GM18520 (cell line): ENCODE results near the gene HTR7.
"Not testable (repeated sequence)": the region's sequence is repeated elsewhere in the genome, so short reads cannot be mapped to it uniquely, and the experiment has no call there.

Experiments used
- ATAC-seq: cut with Tn5 transposase; IDR thresholded peaks from one replicate; pipeline ENCODE4 v1.9.1; 2021; ENCODE audit not compliant: unreplicated experiment

The HTR7 gene

GRCh38 chr10:90858461-90858968, 676 bp upstream of the HTR7 start:
- no peak for ATAC-seq

DNA sequence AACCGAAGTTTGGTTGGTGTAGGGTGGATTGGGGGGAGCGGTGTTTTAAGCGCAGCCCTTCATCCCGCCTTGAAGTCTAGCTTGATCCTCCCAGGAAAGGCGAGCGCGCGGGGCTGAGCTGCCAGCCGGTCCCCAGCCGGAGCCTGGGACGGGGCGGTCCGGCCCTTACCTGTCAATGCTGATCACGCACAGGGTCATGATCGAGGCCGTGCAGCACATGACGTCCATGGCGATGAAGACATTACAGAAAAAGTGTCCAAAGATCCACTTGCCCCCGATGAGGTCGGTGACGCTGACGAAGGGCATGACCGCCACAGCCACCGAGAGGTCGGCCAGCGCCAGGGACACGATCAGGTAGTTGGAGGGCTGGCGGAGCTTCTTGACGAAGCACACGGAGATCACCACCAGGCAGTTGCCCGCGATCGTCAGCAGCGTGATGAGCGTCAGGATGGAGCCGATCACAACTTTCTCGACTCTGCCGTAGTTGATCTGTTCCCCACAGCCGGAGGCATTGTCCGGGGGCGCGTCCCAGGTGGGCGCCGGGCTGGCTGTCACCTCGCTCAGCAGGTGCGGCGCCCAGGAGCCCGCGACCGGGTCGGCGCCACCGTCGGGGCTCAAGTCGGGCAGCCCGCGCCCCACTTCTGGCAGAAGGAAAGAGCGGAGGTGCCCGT, 740 bp downstream of the HTR7 start:
- ATAC-seq, result no peak

DNA sequence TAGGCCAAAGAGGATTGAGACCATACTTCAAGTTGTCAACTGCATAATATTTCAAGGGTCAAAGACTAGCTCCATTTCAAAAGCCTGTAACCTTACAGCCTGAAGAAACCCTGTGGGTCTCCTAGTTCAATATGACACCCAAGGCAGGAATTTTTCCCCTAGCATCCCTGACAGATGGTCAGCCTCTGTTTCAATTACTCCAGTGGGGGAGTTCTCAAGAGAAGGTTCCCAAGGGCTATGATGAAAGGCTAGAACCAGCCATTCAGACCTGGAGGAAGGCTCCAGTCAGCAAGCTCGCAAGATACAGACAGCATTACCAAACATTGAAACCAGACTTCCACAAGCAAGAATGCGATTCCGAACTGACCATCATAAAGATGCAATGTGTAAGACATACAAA, 1.6 kb downstream of the HTR7 start:
- ATAC-seq, result no peak

- no peak for ATAC-seq
These were observed 2.7 kb downstream of the HTR7 start for GRCh38 chr10:90855126-90855525.

GRCh38 chr10:90849956-90850749, 7.7 kb downstream of the HTR7 start:
- no peak for ATAC-seq

- no peak for ATAC-seq
These were observed 10.4 kb downstream of the HTR7 start for GRCh38 chr10:90847436-90847835.

- no peak for ATAC-seq
These were observed 11.1 kb downstream of the HTR7 start for GRCh38 chr10:90846746-90847145.

- no peak for ATAC-seq
These were observed 12.1 kb downstream of the HTR7 start for GRCh38 chr10:90845726-90846125.

DNA sequence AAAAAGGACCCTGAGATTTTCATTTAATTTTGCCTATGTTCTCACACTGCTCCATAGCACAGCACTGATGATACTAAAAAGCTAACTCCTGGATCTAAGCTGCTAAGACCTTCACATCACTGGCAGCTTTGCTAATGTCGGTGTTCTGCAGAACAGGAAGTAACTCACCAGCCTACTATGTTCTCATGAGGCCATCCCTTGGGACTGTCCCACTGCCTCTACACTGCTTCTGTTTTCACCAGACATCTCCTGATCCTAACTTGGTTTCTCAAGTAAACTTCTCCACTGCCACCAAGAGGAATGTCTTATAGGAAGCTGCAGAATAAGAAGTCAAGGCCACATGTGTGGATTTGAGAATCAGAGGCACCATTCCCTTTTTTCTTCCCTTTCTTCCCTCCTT, 15.1 kb downstream of the HTR7 start:
- no peak for ATAC-seq

DNA sequence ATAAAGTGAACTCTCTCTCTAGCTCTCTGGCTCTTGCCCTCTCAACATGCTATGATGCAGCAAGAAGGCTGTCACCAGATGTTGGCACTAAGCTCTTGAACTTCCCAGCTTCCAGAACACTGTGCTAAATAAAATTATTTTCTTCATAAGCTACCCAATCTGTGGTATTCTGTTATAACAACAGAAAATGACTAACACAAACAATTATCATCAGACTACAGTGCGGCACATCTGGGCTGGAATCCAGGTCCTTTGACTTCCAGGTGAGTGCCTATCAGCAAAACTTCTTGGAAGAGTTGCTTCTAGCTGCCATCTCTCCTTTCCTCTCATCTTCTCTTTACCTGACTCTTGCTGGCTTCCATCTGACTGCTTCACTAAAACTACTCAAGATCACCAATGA, 20.4 kb downstream of the HTR7 start:
- no peak for ATAC-seq

GRCh38 chr10:90834326-90834725, 23.5 kb downstream of the HTR7 start:
- ATAC-seq, result no peak

DNA sequence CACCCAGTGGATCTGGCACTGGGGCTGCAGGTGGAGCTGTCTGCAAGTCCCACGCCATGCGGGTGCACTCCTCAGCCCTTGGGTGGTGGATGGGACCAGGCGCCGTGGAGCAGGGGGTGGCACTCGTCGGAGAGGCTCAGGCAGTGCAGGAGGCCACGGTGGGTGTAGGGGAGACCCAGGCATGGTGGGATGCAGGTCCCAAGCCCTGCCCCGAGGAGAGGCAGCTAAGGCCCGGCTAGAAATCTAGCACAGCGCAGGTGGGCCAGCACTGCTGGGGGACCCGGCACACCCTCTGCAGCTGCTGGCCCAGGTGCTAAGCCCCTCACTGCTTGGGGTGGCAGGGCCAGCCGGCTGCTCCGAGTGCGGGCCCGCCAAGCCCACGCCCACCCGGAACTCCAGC, 25.7 kb downstream of the HTR7 start:
- ATAC-seq, result no peak

DNA sequence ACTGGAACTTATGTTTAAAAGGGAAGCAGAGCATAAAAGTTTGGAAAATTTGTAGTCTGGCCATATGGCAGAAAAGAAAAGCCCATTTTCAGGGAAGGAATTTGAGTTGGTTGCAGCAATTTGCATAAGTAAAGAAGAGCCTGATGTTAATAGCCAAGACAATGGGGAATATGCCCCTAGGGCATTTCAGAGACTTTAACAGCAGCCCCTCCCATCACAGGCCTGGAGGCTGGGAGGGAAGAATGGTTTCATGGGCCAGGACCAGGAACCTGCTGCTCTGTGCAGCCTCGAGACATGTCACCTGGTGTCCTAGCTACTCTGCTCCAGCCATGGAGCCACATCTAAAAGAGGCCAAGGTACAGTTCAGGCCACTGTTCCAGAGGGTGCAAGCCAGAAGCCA, 35.3 kb downstream of the HTR7 start:
- no peak for ATAC-seq

DNA sequence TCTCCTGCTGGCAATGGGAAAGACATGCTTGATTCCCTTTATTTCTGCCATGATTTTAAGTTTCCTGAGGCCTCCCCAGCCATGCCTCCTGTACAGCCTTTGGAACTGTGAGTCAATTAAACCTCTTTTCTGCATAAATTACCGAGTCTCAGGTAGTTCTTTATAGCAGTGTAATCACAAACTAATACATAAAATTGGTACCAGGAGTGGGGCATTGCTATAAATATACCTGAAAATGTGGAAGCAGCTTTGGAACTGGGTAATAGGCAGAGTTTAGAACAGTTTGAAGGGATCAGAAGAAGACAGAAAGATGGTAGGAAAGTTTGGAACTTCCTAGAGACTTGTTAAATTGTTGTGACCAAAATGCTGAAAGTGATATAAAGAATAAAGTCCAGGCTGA, 36.0 kb downstream of the HTR7 start:
- ATAC-seq, result not testable (repeated sequence)

DNA sequence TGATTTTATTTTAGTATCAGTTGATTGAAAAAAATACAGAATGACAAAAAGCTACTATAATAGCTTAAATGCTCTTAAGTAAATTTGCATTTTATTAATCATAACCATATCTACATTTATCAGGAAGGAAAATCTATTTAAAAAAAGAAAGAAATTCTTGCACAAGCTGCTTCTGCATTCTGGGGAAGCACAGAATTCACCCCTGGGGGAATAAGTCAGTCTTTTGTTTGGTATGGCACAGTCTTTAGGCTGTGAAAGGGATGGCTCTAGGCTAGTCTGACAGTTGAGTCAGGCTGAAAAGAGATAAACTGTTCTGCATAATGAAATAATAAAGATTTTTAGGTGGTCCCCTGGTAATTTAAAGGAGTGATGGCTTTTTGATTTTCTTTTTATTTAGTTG, 37.9 kb downstream of the HTR7 start:
- no peak for ATAC-seq

GRCh38 chr10:90818736-90819135, 39.1 kb downstream of the HTR7 start:
- ATAC-seq, result no peak

DNA sequence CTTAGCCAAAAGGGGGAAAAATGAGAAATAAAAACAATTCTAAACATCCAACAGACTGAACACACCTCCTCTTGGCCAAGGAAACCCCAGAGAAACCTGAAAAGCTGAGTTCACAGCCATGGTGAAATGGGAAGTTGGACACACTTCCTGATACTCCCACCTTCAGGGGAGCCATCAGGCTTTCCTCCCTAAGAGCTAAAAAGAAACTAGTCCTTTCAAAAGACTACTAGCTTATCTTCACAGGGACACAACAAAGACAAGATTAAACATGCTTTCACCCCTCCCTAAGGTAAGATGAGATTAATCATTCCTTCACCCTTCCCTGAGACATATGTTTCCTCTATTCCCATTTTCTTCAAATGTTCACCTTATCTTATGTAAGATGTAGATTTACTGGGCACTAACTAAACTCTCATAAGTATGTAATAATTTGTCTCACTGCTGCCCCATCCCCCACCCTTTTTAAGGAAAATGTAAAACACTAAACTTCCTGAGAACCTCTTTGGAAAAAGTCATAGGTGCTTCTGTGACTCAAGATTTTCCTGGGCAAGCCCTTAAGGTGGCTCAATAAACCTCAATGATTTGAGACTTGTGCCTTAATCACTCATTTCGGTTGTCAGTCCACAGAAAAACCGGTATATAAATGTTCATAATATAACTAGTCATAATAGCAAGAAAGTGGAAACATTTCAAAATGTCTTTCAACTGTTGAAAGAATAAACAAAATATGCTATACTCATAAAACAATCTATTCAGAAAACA, 40.5 kb downstream of the HTR7 start:
- ATAC-seq, result no peak

- no peak for ATAC-seq
These were observed 41.4 kb downstream of the HTR7 start for GRCh38 chr10:90816466-90816865.

DNA sequence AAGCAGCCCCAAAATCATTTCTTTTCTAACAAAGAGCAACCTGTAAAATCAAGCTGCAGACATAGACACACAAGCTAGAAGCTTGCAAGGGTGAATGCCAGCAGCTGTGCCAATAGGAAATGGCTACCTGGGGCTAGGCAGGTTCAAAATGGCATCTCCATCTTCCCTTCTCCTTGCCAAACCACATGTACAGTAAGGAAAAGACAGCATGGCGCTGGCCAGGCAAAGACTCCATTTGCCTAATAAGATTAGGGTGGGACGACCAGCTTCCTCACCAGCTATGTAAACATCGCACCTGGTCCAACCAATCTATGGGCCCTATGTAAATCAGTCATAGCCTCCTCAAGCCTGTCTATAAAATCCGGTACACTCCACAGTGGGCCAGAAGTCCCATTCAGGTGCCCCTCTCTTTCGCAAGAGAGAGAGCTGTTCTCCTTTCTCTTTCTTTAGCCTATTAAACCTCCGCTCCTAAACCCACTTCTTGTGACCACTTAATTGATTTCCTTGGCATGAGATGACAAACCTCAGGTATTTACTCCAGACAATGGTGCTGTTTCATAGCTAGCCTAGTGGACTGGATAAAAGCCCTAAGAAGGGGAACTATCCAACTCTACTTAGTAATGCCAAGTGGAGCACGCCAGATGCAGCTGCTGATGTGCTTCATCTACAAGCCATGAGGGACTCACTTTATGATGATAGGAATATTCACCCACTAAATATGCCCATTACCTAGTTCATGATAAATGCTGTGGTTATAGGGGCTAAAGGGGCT, 44.1 kb downstream of the HTR7 start:
- ATAC-seq, result no peak

DNA sequence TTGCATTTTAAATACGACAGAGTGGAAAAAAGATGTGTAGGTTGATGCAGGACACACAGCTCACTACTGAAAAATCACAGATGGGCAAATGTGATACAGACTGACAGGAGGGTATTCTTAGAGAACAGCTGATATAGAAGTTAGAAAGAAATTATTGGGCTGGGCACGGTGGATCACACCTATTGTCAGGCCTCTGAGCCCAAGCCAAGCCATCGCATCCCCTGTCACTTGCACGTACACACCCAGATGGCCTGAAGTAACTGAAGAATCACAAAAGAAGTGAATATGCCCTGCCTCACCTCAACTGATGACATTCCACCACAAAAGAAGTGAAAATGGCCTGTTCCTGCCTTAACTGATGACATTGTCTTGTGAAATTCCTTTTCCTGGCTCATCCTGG, 50.7 kb downstream of the HTR7 start:
- ATAC-seq, result not testable (repeated sequence)

- no peak for ATAC-seq
These were observed 51.2 kb downstream of the HTR7 start for GRCh38 chr10:90806677-90807076.
